ENCODE measurements around the gene MAP3K15. TPM values are rescaled to one million over a fixed set of nuclear protein-coding genes. Genes with fewer than 3 reads are reported as not detected.

MAP3K15 gene
- total and polyA plus RNA-seq, 5 donors from 2014 or later, result not detected

Other genes with a start within 250 kb of the MAP3K15 start
- gene PDHA1, start 171.6 kb downstream of the MAP3K15 start, total RNA-seq, result 87.6 TPM
- 100 to 1,000 TPM in 1 of 4 donors, 10 to 100 TPM in 3; 50.5 to 103 (median 64.1) TPM for gene PDHA1, start 171.6 kb downstream of the MAP3K15 start, polyA plus RNA-seq